ENCODE data around the gene WDR81.
A peak's percentile ranks its signal among the peaks of the same experiment; 100 is the strongest.
"Not testable (repeated sequence)": the region's sequence is repeated elsewhere in the genome, so short reads cannot be mapped to it uniquely, and the experiment has no call there.

The WDR81 gene

DNA sequence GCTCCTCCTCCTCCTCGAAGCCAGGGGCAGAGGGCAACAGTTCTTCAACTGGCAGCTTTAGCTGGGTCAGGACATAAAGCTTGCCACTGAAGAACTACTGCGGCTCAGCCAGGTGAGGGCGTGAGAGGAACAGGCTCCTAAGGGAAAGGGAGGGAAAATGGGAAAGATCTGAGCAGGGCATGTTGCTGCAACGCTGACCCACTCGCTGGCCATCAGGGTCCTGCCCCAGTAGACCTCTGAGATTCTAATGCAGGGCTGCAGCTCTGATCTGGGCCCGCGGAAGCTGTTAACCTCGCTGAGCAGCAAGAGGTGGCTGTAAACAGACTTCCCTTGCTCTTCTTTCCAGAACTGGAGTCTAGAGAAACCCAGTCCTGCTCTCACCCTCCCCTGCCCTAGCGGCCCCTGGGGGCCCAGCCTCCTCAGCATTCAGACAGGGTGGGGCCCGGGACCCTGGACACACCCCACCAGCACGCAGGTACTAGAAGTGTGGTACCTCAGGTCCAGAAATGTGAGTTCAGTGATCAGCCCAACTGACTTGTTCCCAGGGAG lies 10.6 kb upstream of the WDR81 start:
- DNase-seq, result no peak

DNA sequence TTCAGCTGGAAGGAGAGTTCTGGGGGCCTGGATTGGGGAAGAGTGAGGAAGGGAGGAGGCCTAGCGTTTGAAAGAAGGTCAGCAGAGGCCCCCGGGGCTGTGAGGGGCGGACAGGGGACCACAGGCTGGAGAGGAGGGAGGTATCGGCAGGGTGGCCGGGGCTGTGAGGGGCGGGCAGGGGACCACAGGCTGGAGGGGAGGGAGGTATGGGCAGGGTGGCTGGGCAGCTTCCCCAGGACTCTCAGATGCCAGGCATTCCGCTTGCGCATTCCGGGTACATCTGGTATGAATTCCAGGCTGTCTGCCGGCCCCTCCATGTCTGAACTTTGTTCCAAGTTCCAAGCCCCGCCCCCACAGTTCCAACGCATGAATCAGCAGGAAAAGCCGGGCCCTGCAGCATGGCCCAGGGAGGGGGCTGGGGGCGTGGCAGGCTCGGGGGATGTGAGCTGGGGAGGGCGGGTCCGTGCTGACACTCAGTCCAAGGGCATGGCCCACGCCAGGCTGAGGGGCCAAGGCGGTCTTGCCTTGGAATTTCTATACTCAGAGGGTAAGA lies 10.0 kb upstream of the WDR81 start:
- peak; percentile 51 for DNase-seq

DNA sequence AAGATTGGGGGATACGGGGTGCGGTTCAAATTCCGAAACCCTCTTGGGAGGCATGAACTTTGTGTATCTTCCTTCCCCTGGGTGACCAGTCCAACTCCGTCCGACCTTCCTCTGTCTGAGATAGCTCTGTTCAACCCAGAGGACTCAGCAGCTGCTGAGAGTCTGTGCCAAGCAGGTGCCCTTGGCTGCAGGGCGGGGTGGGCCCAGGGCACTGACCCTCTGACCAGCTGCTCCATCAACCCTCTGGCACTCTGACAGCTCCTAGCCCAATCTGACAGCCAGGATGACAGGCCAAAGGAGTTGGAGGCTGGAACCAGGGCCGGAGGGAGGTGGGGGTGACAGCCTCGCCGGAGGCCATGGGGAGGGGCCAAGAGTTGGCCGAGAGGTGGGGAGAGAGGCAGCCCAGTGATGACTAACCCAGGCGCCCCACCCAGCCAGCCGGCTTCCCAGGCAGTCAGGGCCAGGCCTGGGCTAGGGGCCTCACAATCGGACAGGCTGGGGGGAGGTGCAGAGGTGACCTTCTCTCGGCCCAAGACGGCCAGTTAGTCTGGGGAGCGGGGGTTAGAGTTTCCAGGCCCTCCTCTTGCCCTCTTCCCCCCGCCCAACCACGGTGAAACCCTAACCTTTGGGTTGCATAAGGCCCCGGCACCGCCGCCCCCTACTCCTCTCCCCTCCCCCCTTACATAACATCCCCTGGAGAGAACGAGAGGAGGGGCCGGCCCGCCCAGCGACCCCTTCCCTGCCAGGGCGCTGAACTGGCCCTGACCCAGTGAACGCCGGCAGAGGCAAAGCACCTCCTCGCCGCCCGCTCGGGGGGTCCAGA lies 9.3 kb upstream of the WDR81 start:
- peak; percentile 72 for DNase-seq

DNA sequence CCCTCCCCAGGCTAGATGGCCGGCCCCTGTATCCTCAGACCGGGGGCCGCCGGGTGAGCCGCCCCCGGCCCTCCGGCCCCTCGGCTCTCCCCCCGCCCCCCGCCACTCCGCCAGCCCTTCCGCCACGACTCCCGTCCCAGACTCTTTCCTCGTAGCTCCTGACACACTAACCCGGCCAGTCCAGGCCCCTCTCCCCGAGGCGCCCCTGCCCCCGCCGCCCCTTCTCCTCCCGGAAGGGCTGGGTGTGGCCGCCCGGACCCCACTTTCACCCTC lies 8.8 kb upstream of the WDR81 start:
- DNase-seq, result no peak

DNA sequence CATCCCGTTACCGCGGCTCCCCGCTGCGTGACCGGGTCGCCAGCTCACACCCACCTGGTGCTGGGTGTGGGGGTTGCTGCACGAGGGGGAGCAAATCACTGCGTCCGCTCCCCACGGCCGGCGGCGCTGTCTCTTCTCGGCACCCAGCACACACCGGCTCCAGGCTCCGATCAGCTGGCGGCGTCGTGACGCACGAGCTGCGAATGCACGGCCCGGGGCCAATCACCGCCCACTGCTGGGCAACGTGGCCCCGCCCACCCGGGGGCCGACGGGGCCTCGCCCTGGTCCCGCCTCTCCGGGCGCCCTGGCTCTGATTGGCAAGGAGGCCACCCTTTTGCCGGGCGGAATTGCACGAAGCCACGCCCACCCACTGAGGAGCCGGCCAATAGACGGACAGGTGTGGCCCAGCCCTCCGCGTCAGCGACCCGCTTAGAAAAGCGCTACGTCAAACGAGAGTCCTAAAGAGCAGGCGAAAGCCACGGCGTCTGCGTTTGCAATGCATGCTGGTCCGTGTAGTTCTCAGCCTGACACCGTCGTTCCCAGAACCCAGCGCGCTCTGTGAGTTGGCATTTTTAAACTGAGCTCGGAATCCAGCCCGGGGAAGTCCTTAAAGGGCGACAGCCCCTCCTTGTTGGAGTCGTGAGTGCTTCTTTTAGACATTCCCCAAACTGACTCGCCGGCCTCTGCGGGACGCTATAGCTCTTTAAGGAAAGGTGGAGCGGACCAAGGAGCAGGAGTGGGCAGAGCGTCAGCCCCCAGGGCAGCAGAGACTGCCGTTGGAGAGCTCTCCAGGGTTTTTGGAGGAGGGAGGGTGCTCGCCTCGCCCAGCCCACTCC lies 8.2 kb upstream of the WDR81 start:
- peak; percentile 100 for DNase-seq

DNA sequence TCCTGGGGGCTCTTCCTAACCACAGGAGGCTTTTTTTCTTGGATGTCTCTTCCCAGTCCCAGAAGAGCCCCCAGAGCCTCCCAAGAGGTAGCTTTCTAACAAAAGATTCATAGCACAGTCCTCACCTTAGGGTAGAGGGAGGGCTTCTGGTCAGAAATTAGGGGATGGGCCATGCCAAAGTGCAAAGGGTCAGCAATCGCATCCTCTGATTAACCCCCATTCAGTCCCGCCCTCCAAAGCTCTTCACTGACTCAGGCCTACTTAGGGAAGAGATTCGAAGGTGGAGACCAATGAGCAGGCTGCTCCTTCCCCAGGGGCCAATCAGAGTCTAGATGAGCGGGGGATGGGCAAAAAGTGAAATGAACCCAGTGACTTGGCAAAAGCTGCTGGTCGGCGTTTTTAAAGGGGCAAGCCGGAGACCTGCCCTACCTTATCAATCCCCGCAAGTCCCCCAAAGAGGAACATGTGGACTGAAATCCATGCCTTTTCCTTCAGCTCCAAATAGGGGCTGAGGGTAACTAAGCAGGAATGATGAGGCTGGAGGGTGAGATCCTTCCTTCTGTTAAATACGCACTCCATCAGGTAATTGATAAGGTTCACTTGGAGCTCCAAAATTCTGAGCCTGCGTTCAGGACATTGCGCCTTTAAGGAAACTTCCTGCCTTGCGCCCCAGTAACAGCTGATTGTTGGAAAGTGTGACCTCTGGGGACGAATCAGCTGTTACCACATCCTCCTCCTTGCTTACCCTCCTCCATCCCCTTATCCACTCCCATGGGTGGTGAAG lies 7.4 kb upstream of the WDR81 start:
- DNase-seq, result peak; percentile 90

DNA sequence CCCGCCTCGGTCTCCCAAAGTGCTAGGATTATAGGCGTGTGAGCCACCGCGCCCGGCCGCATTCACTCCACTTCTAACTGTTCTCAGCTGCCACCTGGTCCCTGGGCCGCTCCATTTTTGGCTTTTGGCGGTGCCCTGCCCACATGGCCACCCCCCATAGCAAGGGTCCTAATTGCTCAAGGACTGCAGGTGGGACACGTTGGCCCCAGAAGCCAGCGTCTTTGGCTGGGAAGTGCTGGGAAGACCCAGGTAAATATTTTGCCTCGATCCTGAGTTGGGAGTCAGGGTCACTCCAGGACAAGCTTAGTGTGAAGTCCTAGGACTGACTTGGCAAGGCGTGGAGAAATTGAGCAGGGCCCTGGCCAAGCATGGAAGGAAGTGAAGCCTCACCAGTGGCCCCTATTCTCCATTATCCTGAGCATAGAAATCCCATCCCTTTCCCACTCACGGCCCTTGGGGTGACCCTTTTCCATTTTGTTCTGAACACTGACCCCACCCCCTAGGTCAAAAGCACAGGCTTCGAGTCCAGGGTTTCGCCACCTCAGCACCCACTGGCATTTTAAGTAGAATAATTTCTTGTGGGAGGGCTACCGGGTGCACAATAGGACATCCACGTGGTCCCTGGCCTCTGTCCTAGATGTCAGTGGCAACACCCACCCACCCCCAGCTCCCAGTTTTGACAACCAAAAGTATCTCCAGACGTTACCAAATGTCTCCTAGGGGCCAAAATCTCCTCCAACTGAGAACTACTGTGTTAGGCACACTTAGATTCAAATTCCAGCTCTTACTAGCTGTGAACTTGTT lies 5.9 kb upstream of the WDR81 start:
- no peak for DNase-seq

GRCh38 chr17:1720856-1721386 lies 3.6 kb upstream of the WDR81 start:
- peak; percentile 57 for DNase-seq

DNA sequence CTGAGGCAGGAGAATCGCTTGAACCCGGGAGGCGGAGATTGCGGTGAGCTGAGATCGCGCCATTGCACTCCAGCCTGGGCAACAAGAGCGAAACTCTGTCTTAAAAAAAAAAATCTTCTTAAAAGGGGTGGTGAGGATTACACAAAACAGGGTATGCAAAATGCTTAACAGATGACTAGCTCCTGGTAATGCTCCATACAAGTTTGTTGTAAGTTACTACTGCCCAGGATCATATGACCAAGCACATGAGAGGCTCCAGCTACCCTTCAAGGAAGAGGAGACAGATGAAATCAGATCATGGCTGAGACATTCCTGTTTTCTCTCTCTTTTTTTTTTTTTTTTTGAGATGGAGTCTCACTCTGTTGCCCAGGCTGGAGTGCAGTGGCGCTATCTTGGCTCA lies 2.5 kb upstream of the WDR81 start:
- not testable (repeated sequence) for DNase-seq

DNA sequence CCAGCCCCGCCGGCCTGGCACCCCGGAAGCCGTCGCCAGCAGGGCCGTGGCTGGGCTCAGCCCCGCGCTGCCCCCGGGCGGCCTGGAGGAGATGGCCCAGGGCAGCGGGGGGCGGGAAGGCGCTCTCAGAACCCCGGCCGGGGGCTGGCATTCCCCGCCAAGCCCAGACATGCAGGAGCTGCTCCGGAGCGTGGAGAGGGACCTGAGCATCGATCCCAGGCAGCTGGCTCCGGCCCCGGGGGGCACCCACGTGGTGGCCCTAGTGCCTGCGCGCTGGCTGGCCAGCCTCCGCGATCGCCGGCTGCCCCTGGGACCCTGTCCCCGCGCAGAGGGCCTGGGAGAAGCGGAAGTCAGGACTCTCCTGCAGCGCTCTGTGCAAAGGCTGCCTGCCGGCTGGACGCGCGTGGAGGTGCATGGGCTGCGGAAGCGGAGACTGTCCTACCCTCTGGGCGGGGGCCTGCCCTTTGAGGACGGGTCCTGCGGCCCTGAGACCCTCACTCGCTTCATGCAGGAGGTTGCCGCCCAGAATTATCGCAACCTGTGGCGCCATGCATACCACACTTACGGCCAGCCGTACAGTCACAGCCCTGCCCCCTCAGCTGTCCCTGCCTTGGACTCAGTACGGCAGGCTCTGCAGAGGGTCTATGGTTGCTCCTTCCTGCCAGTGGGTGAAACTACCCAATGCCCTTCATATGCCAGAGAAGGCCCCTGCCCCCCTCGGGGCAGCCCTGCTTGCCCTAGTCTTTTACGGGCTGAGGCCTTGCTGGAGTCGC lies 551 bp downstream of the WDR81 start:
- DNase-seq, result no peak

GRCh38 chr17:1725642-1726511 lies 1.4 kb downstream of the WDR81 start:
- no peak for DNase-seq

GRCh38 chr17:1726626-1727257 lies 2.2 kb downstream of the WDR81 start:
- no peak for DNase-seq

GRCh38 chr17:1727258-1727789 lies 2.8 kb downstream of the WDR81 start:
- no peak for DNase-seq

DNA sequence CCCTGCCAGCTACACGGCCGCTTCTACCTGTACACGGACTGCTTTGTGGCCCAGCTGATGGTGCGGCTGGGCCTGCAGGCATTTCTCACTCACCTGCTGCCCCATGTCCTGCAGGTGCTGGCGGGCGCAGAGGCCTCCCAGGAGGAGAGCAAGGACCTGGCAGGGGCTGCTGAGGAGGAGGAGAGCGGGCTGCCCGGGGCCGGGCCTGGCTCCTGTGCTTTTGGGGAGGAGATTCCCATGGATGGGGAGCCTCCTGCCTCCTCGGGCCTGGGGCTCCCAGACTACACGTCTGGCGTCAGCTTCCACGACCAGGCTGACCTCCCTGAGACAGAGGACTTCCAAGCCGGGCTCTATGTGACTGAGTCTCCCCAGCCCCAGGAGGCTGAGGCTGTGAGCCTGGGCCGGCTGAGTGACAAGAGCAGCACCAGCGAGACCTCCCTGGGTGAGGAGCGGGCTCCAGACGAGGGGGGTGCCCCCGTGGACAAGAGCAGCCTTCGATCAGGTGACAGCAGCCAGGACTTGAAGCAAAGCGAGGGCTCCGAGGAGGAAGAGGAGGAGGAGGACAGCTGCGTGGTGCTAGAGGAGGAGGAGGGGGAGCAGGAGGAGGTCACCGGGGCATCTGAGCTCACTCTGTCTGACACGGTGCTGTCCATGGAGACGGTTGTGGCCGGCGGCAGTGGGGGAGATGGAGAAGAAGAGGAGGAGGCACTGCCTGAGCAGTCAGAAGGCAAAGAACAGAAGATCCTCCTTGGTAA lies 3.5 kb downstream of the WDR81 start:
- DNase-seq, result no peak

- no peak for DNase-seq
Observed at GRCh38 chr17:1729966-1730325, 5.4 kb downstream of the WDR81 start.

- DNase-seq, result no peak
Observed at GRCh38 chr17:1730326-1731193, 6.1 kb downstream of the WDR81 start.

DNA sequence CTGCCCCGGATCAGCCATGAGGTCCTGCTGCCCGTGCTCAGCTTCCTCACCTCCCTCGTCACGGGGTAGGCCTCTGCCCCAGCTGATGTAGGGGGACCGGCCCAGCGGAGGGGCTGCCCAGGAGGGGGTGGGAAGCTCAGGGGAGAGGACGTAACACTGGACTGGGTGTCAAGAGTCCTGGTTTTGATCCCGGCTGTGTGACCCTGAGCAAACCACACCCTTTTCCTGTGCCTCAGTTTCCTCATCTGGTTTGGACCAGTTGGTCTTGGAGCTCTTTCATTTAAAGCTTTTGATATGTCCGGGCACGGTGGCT lies 6.6 kb downstream of the WDR81 start:
- DNase-seq, result no peak
